GM18505 (cell line): ENCODE results near the gene PRPF6.

Experiments
- ATAC-seq: cut with Tn5 transposase; IDR thresholded peaks from one replicate; pipeline ENCODE4 v1.9.1; 2021; ENCODE audit not compliant: unreplicated experiment
- POLR2A ChIP-seq: IDR thresholded peaks from 4 replicates; pipeline ENCODE4 v1.6.1; 2011; ENCODE audit warnings: borderline replicate concordance; ENCODE audit not compliant: insufficient read depth, insufficient read length; ENCODE audit errors: extremely low read depth

Gene PRPF6

GRCh38 chr20:64057628-64058498 lies 76.9 kb downstream of the PRPF6 start:
- no peak for TF ChIP-seq POLR2A
- no peak for ATAC-seq

DNA sequence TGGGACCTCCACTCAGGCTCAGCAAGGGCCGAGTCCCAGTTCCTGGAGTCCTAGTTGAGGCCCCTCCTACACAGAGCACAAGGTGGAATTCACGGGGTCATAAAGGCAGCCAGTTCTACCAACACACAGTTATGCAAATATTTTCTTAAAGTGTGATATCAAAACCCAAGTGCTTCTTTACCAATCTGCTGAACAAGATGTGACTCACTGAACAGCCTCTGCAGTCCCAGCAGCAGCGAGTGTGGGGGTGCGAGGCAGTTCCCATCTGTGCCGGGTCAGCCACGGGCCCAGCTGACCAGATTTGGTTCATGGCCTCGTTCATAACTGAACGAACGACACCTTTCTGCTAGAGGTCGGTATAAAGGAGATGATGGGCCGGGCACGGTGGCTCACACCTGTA lies 77.6 kb downstream of the PRPF6 start:
- no peak for ATAC-seq
- no peak for TF ChIP-seq POLR2A

GRCh38 chr20:64062276-64062595 lies 81.3 kb downstream of the PRPF6 start:
- no peak for ATAC-seq
- TF ChIP-seq POLR2A: no peak

DNA sequence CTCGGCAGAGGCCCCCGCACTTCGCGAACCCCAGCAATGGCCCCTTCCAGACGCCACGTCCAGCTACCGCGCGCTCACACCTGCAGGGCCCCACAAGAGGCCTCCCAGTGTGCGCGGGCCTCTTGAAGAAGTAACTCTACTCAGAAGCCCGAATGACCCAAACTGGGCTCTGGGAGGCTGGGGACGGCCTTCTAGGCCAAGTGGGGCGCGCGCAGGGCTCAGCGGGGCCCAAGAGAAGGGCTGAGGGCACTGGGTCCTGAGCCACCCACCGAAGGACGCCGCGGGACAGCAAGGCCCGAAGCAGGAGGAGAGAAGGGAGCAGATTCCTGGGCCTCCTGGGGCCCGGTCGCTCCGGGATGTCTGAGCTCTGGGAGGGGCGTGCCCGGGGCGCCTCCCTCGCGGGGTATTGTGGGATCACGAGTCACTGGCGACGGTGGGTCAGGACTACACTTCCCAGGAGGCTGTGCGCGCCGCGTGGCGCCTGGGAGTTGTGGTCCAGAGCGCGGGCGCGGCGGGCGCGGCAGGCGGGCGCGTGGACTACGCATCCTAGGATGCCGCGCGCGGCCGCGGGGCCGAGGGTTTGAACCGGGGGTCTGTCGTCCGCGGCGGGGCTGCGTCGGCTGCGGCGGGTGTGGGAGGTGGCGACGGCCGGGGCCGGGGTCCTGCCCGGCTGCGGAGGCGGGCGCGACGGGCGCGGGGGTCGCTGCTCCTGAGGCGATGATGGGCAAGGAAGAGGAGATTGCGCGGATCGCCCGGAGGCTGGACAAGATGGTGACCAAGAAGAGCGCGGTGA lies 81.9 kb downstream of the PRPF6 start, which contains the start of gene TCEA2:
Gene TCEA2 (plus strand): TSS at position 603 of the 793 bp plus-strand sequence. CDS start 115 bp downstream, at position 718.
- peak; percentile 79 for TF ChIP-seq POLR2A
- ATAC-seq: peak; percentile 63

- TF ChIP-seq POLR2A: no peak
- no peak for ATAC-seq
These were observed 82.6 kb downstream of the PRPF6 start for GRCh38 chr20:64063389-64064144.

- no peak for ATAC-seq
These were observed 83.3 kb downstream of the PRPF6 start for GRCh38 chr20:64064145-64064698.

GRCh38 chr20:64065062-64065973 lies 84.4 kb downstream of the PRPF6 start:
- ATAC-seq: no peak
- peak; percentile 3 for TF ChIP-seq POLR2A

More at GRCh38 chr20:64064145-64064698, 83.3 kb downstream of the PRPF6 start:
- TF ChIP-seq POLR2A: no peak

DNA sequence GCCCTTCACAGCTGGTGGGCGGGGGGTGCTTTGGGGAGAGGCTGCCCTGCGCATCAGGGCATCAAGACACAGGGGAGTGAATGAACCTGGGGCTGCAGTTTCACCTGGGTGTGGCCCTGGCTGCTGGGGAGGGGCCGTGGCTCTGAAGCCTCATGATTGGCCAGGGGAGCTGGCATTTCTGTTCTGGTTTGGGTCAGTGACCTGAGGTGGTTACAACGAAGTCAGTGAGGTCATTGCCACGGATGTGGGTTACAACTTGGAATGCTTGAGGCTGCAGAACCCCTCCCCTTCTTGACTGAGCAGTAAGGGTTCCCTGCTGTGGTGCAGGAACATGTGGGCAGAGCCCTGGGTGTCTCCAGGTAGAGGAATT lies 85.0 kb downstream of the PRPF6 start:
- TF ChIP-seq POLR2A: peak; percentile 36
- no peak for ATAC-seq

DNA sequence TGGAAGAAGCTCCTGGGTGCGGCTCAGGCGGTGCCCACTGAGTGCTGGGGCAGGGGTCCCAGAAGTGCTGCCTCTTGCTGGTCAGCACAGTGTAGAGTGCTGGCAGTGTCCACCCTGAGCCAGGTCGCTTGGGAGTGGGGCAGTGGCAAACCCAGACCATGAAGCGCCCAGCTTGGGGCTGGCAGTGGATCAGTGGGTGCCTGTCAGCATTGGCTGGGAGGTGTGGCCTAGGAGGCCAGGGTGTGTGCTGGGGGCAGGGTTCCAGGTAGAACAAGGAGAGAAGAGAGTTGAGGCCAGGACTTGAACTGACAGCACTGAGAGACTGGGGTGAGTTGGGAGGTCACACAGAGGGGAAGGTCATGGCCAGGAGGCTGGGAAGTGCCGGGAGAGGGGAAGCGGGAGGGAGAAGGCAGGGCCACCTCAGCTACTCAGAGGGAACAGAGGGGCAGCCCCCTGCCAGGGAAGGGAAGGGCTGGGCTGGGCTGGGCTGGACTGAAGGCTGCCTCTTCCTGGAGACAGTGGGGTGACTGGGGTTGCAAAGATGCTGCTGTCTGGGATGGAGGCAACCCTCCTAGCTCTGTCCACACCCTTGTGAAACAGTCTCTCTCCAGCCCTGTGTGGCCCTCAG lies 86.2 kb downstream of the PRPF6 start:
- no peak for ATAC-seq
- TF ChIP-seq POLR2A: no peak

DNA sequence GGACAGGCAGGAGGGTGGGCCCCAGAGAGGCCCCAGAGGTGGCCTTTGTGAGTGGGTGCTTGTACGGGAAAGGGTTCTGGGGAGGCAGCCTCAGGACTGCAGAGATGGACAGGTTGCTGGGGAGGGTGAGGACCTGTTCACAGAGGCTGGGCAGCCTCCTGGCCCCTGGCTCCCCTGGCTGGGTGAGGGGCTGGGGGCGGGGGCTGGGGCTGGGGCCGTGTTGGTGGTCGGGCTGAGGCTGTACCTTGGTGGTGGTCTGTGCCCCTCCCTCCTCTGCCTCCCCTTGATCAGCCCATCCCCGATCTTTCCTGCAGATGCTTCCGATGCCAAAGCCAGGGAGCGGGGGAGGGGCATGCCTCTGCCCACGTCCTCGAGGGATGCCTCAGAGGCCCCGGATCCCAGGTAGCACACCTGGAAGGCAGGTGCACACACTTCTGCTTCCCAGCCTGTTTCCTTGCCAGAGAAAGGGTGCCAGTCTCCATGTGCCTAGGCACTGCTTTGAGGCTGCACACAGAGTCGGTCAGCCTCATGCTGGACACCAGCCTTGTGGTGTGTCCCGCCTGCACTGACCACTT lies 86.9 kb downstream of the PRPF6 start:
- ATAC-seq: no peak

More for the DNA sequence above, 86.9 kb downstream of the PRPF6 start:
- TF ChIP-seq POLR2A: no peak
